Nephron (organoid): ENCODE data around the gene APCDD1.

Source experiments
- H3K27ac Mint-ChIP-seq, 3 experiments: 2 replicates each; pipeline ENCODE4 v1.8.0; 2020; ENCODE audit warnings: mixed read lengths in 3 of 3, mild to moderate bottlenecking in 2 of 3, moderate library complexity in 1 of 3
- H3K27me3 Mint-ChIP-seq: 2 replicates; pipeline ENCODE4 v1.8.0; 2021; ENCODE audit warnings: low read depth, mild to moderate bottlenecking, moderate library complexity, mixed read lengths
- H3K36me3 Mint-ChIP-seq: 2 replicates; pipeline ENCODE4 v1.8.0; 2020; ENCODE audit warnings: low read depth, mixed read lengths
- H3K4me1 Mint-ChIP-seq: 2 replicates; pipeline ENCODE4 v1.8.0; 2020; ENCODE audit warnings: mixed read lengths
- H3K4me3 Mint-ChIP-seq, 3 experiments: 2 replicates each; pipeline ENCODE4 v1.8.0; 2020; ENCODE audit warnings: mild to moderate bottlenecking in 3 of 3, mixed read lengths in 3 of 3, moderate library complexity in 2 of 3
- H3K9me3 Mint-ChIP-seq: 2 replicates; pipeline ENCODE4 v1.8.0; 2020; ENCODE audit warnings: mixed read lengths
- TF ChIP-seq, protein P1 (sequence below), 3 experiments: fragments of 200-600 bp; sonication (generic); IDR thresholded peaks; one replicate each; pipeline ENCODE4 v1.5.0; 2021; ENCODE audit warnings: antibody characterized with exemption in 3 of 3; ENCODE audit not compliant: unreplicated experiment in 3 of 3

The APCDD1 gene

DNA sequence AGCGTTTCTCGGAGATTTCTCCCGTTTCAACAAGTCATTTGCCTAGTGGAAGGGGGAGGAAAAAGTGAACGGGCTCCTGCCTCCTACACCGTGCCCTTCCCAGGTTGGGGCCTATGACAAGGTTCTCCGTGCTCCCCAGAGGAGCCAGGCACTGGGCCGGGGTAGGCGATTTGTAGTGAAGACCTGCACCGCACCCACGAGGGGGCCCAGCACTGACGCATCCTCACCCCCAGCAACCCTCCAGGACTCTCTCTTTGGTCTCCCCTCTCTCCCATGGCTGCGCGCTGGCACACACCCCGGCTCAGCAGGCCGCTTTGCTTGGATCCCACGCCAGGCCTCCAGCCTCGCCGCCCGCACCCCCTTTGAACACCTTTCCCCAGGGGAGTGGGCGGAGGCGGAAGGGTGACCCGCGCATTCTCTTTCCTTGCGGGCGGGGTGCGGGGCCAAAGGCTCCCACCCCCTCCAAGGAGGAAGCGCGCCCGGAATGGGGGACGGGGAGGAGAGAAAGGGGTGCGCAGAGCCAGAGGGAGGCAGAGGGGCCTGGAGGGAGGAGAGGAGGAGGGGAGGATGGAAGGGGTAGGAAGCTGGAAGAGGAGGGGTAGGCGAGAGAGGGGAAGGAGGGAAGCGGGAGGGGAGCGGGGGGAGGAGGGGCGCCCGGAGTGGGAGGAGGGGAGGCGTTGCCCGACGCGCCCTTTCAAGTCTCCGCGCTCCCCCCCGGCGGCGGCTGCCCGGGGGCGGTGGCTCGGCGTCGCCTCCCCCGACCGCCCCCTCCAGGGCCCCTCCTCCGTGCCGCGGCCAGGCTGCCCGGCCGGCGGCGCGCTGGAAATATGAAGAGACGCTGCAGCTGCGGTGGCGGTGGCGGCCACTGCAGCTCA is at the start of gene APCDD1:
TSS of gene APCDD1 (plus strand) at position 830 of the 875 bp plus-strand sequence. CDS start 347 bp downstream, outside the sequence.
- Mint-ChIP-seq H3K27ac (peak within 1 kb of the TSS; percentile 75 to 93 (median 81)), H3K4me1 (peaks cover 34% of the 10 kb centered on the region), H3K36me3 (no peaks in the 10 kb centered on the region), H3K27me3 (peaks cover 24% of the 10 kb centered on the region), H3K4me3 (peak within 1 kb of the TSS; percentile 87 to 92 (median 88)), H3K9me3 (no peaks in the 10 kb centered on the region)
- TF ChIP-seq, protein P1, sequence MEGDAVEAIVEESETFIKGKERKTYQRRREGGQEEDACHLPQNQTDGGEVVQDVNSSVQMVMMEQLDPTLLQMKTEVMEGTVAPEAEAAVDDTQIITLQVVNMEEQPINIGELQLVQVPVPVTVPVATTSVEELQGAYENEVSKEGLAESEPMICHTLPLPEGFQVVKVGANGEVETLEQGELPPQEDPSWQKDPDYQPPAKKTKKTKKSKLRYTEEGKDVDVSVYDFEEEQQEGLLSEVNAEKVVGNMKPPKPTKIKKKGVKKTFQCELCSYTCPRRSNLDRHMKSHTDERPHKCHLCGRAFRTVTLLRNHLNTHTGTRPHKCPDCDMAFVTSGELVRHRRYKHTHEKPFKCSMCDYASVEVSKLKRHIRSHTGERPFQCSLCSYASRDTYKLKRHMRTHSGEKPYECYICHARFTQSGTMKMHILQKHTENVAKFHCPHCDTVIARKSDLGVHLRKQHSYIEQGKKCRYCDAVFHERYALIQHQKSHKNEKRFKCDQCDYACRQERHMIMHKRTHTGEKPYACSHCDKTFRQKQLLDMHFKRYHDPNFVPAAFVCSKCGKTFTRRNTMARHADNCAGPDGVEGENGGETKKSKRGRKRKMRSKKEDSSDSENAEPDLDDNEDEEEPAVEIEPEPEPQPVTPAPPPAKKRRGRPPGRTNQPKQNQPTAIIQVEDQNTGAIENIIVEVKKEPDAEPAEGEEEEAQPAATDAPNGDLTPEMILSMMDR (IDR thresholded peaks at IDR 0.05; ENCODE audit: unreplicated experiment in 3 of 3): no peak

DNA sequence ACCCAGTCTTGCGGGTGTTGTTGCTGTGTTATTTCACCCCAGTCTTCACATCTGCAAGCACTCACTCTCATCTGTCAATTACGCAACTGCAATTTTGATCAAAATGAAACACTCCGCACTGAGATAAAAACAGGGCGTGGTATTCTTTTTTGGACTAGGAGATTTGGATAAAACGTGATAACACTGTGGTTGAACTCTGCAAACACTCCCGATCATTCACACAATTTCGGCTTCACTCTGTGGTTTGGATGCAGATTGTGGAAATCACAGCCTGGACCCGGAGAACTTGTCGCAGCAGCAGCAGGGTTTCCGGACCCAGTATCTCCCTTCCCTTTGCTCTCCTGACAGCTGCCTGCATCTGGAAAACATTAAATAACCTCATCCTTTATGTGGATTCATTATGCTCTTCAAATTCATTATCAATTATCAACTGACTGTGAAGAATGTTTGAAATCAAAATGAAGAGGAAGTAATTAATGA is 49.4 kb upstream of the APCDD1 start:
- peak overlapping the region in 2 of 3 experiments; percentile 21 to 87 for H3K27ac Mint-ChIP-seq
- H3K27me3 Mint-ChIP-seq: peaks cover 19% of the 10 kb centered on the region
- no peaks in the 10 kb centered on the region for H3K36me3 Mint-ChIP-seq
- TF ChIP-seq, protein P1 (IDR thresholded peaks at IDR 0.05; ENCODE audit: unreplicated experiment in 3 of 3): no peak
- peaks cover 48% of the 10 kb centered on the region for H3K4me1 Mint-ChIP-seq
- no peak overlapping the region for H3K4me3 Mint-ChIP-seq
- no peaks in the 10 kb centered on the region for H3K9me3 Mint-ChIP-seq

DNA sequence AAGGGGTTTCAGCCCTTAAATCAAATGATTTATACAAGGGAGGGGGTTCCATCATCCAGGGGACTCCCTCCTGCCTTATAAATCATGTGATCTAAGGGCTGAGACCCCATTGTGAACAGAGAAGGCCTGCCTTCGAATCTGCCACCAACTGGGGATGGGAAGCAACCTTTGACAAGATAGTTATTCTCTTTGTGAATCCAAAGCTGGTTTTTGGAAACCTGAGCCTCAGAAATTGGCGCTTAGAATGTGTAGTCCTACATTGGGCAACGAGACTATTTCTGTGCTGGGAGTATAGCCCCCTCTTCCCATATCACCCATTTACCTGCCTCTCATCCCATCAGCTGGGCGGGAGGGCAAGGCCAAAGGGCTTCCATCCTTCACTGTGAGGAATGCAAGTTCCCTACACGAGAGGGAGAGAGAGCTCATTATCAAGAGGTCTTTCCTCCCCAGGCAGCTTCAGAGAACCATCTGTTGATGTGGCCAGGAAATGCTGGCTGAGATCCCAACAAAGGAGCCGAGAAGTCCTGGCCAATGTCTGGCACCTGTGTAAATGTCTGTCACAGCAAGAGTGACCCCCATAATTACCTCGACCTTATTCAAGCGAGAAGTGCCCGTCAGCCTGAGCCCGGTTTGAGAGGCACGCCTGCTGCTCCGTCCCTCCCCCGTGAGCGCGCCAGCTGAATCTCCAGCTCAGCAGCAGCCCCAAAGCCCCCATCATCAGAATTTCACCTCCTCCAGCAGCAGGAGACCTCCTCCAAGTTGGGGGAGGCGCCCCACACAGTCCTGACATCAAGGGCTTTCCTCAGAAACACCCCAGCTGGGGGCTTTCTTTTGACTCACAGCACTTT is 48.4 kb upstream of the APCDD1 start:
- TF ChIP-seq, protein P1 (IDR thresholded peaks at IDR 0.05; ENCODE audit: unreplicated experiment in 3 of 3): no peak
- Mint-ChIP-seq H3K27me3 (peaks cover 23% of the 10 kb centered on the region), H3K9me3 (no peaks in the 10 kb centered on the region), H3K4me3 (peak overlapping the region; percentile 42 to 60 (median 45)), H3K4me1 (peaks cover 41% of the 10 kb centered on the region), H3K27ac (peak overlapping the region; percentile 54 to 87 (median 61)), H3K36me3 (no peaks in the 10 kb centered on the region)

DNA sequence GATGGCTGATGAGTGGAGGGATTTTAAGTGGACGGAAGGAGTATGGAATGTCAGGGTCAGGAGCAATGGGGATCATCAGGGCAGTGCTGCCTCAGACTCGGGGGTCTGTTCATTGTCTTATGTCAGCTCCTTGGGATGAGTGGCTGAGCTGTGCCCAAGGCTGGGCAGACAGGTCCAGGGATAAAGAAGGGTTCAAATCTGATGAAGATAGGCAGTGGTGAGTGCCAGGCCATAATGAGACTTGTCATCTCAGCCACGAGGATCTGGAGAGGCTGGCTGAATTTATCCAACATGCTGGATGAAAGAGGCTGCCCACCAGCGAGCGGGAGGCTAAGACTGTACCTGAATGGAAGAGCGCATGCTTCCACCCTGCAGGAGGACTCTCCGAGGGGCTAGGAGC is 46.3 kb upstream of the APCDD1 start:
- Mint-ChIP-seq H3K27me3 (peaks cover 27% of the 10 kb centered on the region), H3K4me1 (peaks cover 36% of the 10 kb centered on the region), H3K36me3 (no peaks in the 10 kb centered on the region), H3K9me3 (peaks cover 3% of the 10 kb centered on the region), H3K4me3 (no peak overlapping the region), H3K27ac (no peak overlapping the region)
- TF ChIP-seq, protein P1 (IDR thresholded peaks at IDR 0.05; ENCODE audit: unreplicated experiment in 3 of 3): no peak

DNA sequence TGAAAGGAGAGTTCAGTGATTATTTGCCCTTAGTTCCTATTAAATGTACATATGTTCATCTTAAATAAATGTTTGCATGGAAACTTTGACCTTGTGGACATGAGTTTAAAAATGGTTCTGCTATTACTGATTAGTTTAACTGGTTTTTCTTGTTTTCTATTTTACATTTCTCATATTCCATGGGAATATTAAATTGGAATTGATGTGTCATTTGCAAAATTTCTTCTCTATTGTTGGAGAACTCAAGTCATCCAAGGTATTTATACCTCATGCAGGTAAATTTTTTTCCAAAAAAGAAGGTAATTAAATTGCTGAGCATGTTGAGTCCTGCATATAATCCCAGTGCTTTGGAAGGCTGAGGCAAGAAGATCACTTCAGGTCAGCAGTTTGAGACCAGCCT is 45.4 kb upstream of the APCDD1 start:
- Mint-ChIP-seq H3K9me3 (peaks cover 3% of the 10 kb centered on the region), H3K27me3 (peaks cover 27% of the 10 kb centered on the region), H3K27ac (no peak overlapping the region), H3K36me3 (no peaks in the 10 kb centered on the region), H3K4me1 (peaks cover 29% of the 10 kb centered on the region), H3K4me3 (no peak overlapping the region)
- TF ChIP-seq, protein P1 (IDR thresholded peaks at IDR 0.05; ENCODE audit: unreplicated experiment in 3 of 3): no peak
